ENCODE measurements around the gene ST7L. TPM values are rescaled to one million over a fixed set of nuclear protein-coding genes. Genes with fewer than 3 reads are reported as not detected.

The ST7L gene
- total and polyA plus RNA-seq, 10 of the 15 experiments (the other 5 are each of a cell fraction or from before 2014, with no cell fraction given) = 3.6 to 13.7 (median 8.9) TPM

- TF ChIP-seq ZNF687 (IDR thresholded peaks at IDR 0.05) (0 out of 2 replicates have a peak, but pooled peaks have one; percentile 36), POLR2AphosphoS5 (IDR thresholded peaks at IDR 0.05; ENCODE audit: low read length) (peak; percentile 50; the same call in 1 of the 2 replicates), GATAD2B (conservative IDR thresholded peaks at IDR 0.05; ENCODE audit: low read depth) (no peak), BACH1 (IDR thresholded peaks at IDR 0.05; ENCODE audit: borderline replicate concordance) (no peak), USF2 (IDR thresholded peaks at IDR 0.05; ENCODE audit: borderline replicate concordance, low read depth, low read length) (no peak), BCL11A (IDR thresholded peaks at IDR 0.05; ENCODE audit: low read depth, low read length) (no peak), POLR2AphosphoS2 (IDR thresholded peaks at IDR 0.05; ENCODE audit: low read depth, low read length) (peak; percentile 9; the same call in 1 of the 2 replicates), RCOR1 (conservative IDR thresholded peaks at IDR 0.05; ENCODE audit: low read depth, low read length) (no peak), HDAC6 (IDR thresholded peaks at IDR 0.05; ENCODE audit: unreplicated experiment) (no peak), ZBTB33 (IDR thresholded peaks at IDR 0.05) (no peak), ZZZ3 (IDR thresholded peaks at IDR 0.05; ENCODE audit: control insufficient read depth, insufficient read length, low read depth) (no peak), TCF7 (IDR thresholded peaks at IDR 0.05; ENCODE audit: borderline replicate concordance) (no peak), SMARCA5 (IDR thresholded peaks at IDR 0.05) (no peak), SKIL (IDR thresholded peaks at IDR 0.05; ENCODE audit: low read depth, poor library complexity, severe bottlenecking) (no peak), ELK1 (IDR thresholded peaks at IDR 0.05; ENCODE audit: low read depth, low read length) (no peak), FOXK2 (IDR thresholded peaks at IDR 0.05) (no peak), ASH2L (IDR thresholded peaks at IDR 0.05; ENCODE audit: borderline replicate concordance, low read depth) (no peak)
Observed at GRCh38 chr1:112618721-112619517, at the start of gene ST7L (continued).

Data from GM12878 (cell line).